H1 (cell line): Measurements from ENCODE around the gene TM4SF18. TPM values are rescaled to one million over a fixed set of nuclear protein-coding genes. Genes with fewer than 3 reads are reported as not detected.

Source experiments
- CTCF ChIA-PET: fragments of 300-600 bp; sonication (Branson Sonifier 250); formaldehyde crosslinking; loops from one replicate; lab custom pipeline; 2021; ENCODE audit not compliant: partially characterized antibody; lab: Charles Lee
- POLR2A ChIA-PET: fragments of 300-600 bp; sonication (Branson Sonifier 250); formaldehyde crosslinking; loops from one replicate; lab custom pipeline; 2021; ENCODE audit warnings: inconsistent platforms; ENCODE audit not compliant: partially characterized antibody; lab: Charles Lee
- DNase-seq, 2 experiments: peaks; one replicate each; pipeline versions ENCODE4 v3.0.0 to v3.0.0-alpha.2; 2010 to 2022; ENCODE audit warnings: low spot score in 2 of 2, low read depth in 1 of 2, mixed read lengths in 1 of 2
- FAIRE-seq: peaks from 2 replicates; lab custom pipeline; 2011; peaks lifted over from hg19 to GRCh38; lab: Jason Lieb, UNC
- H2AFZ ChIP-seq: 2 replicates; pipeline ENCODE4 v1.8.1; 2012; ENCODE audit warnings: low read length, inconsistent platforms
- H2AK5ac ChIP-seq: 2 replicates; pipeline ENCODE4 v1.6.1; 2013; ENCODE audit warnings: low read depth, low read length
- H2BK120ac ChIP-seq: replicated peaks from 2 replicates; pipeline ENCODE3; 2013; ENCODE audit warnings: low read depth, low read length, inconsistent platforms
- H2BK12ac ChIP-seq: 2 replicates; pipeline ENCODE4 v1.6.1; 2013; ENCODE audit warnings: low read depth, low read length
- H2BK15ac ChIP-seq: 2 replicates; pipeline ENCODE4 v1.6.1; 2013; ENCODE audit warnings: low read length
- H2BK20ac ChIP-seq: 2 replicates; pipeline ENCODE4 v1.6.1; 2013; ENCODE audit warnings: low read length
- H2BK5ac ChIP-seq: 2 replicates; pipeline ENCODE4 v1.6.1; 2013; ENCODE audit warnings: low read depth, low read length
- H3K14ac ChIP-seq: 2 replicates; pipeline ENCODE4 v1.6.1; 2013; ENCODE audit warnings: inconsistent platforms; ENCODE audit not compliant: insufficient read length
- H3K18ac ChIP-seq: 2 replicates; pipeline ENCODE4 v1.6.1; 2013; ENCODE audit warnings: low read length; ENCODE audit errors: extremely low read depth
- H3K23ac ChIP-seq: 2 replicates; pipeline ENCODE4 v1.6.1; 2013; ENCODE audit warnings: inconsistent platforms; ENCODE audit not compliant: insufficient read length
- H3K23me2 ChIP-seq: 2 replicates; pipeline ENCODE4 v1.6.1; 2013; ENCODE audit warnings: low read depth, low read length
- H3K27ac ChIP-seq: 2 replicates; pipeline ENCODE4 v1.6.1; 2011; ENCODE audit warnings: low read depth, low read length, inconsistent platforms
- H3K27me3 ChIP-seq, 4 experiments: replicated peaks in 1 of 4; 1 replicate in 1 of 4; 2 replicates in 3 of 4; pipeline versions ENCODE4 v1.6.1 to v1.8.1; 2011 to 2013; ENCODE audit warnings: low read length in 3 of 4, mild to moderate bottlenecking in 3 of 4, inconsistent platforms in 2 of 4, mixed read lengths in 2 of 4, moderate library complexity in 1 of 4; ENCODE audit not compliant: control insufficient read depth in 3 of 4, insufficient read depth in 3 of 4; ENCODE audit errors: extremely low read depth in 1 of 4
- H3K36me3 ChIP-seq, 4 experiments: 2 replicates each; pipeline versions ENCODE4 v1.6.1 to v1.8.1; 2011 to 2013; ENCODE audit warnings: mild to moderate bottlenecking in 4 of 4, low read length in 3 of 4, moderate library complexity in 2 of 4, control low read depth in 1 of 4, inconsistent platforms in 1 of 4; ENCODE audit not compliant: insufficient read depth in 4 of 4, control insufficient read depth in 2 of 4
- H3K4ac ChIP-seq: replicated peaks from 2 replicates; pipeline ENCODE3; 2013; ENCODE audit warnings: low read length, low read depth, mixed read lengths, inconsistent platforms; ENCODE audit not compliant: insufficient read length
- H3K4me1 ChIP-seq, 4 experiments: replicated peaks in 1 of 4; 1 replicate in 1 of 4; 2 replicates in 3 of 4; pipeline versions ENCODE4 v1.6.1 to v1.8.1; 2011 to 2013; ENCODE audit warnings: low read length in 3 of 4, inconsistent platforms in 2 of 4, mixed read lengths in 1 of 4; ENCODE audit not compliant: insufficient read depth in 4 of 4, control insufficient read depth in 3 of 4
- H3K4me2 ChIP-seq, 2 experiments: 2 replicates each; pipeline versions ENCODE4 v1.6.1 to v1.8.1; 2011 to 2013; ENCODE audit warnings: low read depth in 2 of 2, low read length in 2 of 2, control low read depth in 1 of 2, inconsistent platforms in 1 of 2, mild to moderate bottlenecking in 1 of 2; ENCODE audit not compliant: insufficient read depth in 1 of 2
- H3K4me3 ChIP-seq, 4 experiments: fragments of 200-600, 300-600 bp in 1 of 4; sonication (generic), shearing (Covaris generic), sonication (Bioruptor Twin) in 1 of 4; 2 replicates each; pipeline versions ENCODE4 v1.5.1 to v1.8.1; 2011 to 2016; ENCODE audit warnings: low read length in 4 of 4, low read depth in 3 of 4, control low read depth in 2 of 4, inconsistent platforms in 2 of 4, mild to moderate bottlenecking in 2 of 4, mixed read lengths in 1 of 4, moderate library complexity in 1 of 4; ENCODE audit not compliant: insufficient read depth in 2 of 4; ENCODE audit errors: extremely low read depth in 1 of 4
- H3K56ac ChIP-seq: replicated peaks from 2 replicates; pipeline ENCODE3; 2013; ENCODE audit warnings: low read depth, mild to moderate bottlenecking, mixed read lengths, low read length, inconsistent platforms; ENCODE audit not compliant: insufficient read length
- H3K79me1 ChIP-seq: 2 replicates; pipeline ENCODE4 v1.6.1; 2013; ENCODE audit warnings: low read depth, low read length, control low read depth
- H3K79me2 ChIP-seq, 2 experiments: 2 replicates each; pipeline versions ENCODE4 v1.6.1 to v1.8.1; 2012 to 2013; ENCODE audit warnings: low read length in 2 of 2, mild to moderate bottlenecking in 2 of 2, inconsistent platforms in 1 of 2; ENCODE audit not compliant: insufficient read depth in 2 of 2, control insufficient read depth in 1 of 2
- H3K9ac ChIP-seq, 4 experiments: replicated peaks in 1 of 4; 1 replicate in 1 of 4; 2 replicates in 3 of 4; pipeline versions ENCODE4 v1.6.1 to v1.8.1; 2011 to 2013; ENCODE audit warnings: low read depth in 3 of 4, low read length in 3 of 4, control low read depth in 2 of 4, mild to moderate bottlenecking in 2 of 4, moderate library complexity in 2 of 4, inconsistent platforms in 1 of 4; ENCODE audit errors: extremely low read depth in 1 of 4
- H3K9me3 ChIP-seq, 2 experiments: 2 replicates each; pipeline versions ENCODE4 v1.6.1 to v1.8.1; 2012 to 2013; ENCODE audit warnings: mild to moderate bottlenecking in 2 of 2, moderate library complexity in 2 of 2, control low read depth in 1 of 2, inconsistent platforms in 1 of 2, low read depth in 1 of 2, low read length in 1 of 2, mixed read lengths in 1 of 2; ENCODE audit not compliant: insufficient read depth in 2 of 2
- H4K20me1 ChIP-seq, 2 experiments: replicated peaks in 1 of 2; 2 replicates each; pipeline versions ENCODE3 to v1.8.1; 2011 to 2013; ENCODE audit warnings: inconsistent platforms in 2 of 2, low read length in 2 of 2, mild to moderate bottlenecking in 1 of 2; ENCODE audit not compliant: insufficient read depth in 2 of 2, control insufficient read depth in 1 of 2
- H4K5ac ChIP-seq: 2 replicates; pipeline ENCODE4 v1.6.1; 2013; ENCODE audit warnings: low read length, low read depth, mixed read lengths, inconsistent platforms; ENCODE audit not compliant: insufficient read length
- H4K8ac ChIP-seq: 2 replicates; pipeline ENCODE4 v1.8.0; 2013; ENCODE audit warnings: mild to moderate bottlenecking, moderate library complexity, low read length, inconsistent platforms; ENCODE audit not compliant: insufficient read depth; ENCODE audit errors: extremely low read depth
- H4K91ac ChIP-seq: replicated peaks from 2 replicates; pipeline ENCODE3; 2013; ENCODE audit warnings: low read length, mixed read lengths, inconsistent platforms; ENCODE audit not compliant: insufficient read length
- CTCF ChIP-seq, 3 experiments: IDR thresholded peaks; 1 replicate in 2 of 3; 2 replicates in 1 of 3; pipeline versions ENCODE4 v1.5.1 to v1.6.1; 2011; ENCODE audit warnings: low read length in 3 of 3, mild to moderate bottlenecking in 3 of 3, inconsistent platforms in 2 of 3, low read depth in 1 of 3, moderate library complexity in 1 of 3; ENCODE audit not compliant: insufficient read depth in 1 of 3; ENCODE audit errors: control extremely low read depth in 1 of 3
- RAD21 ChIP-seq, 2 experiments: IDR thresholded peaks in 1 of 2; conservative IDR thresholded peaks in 1 of 2; 2 replicates each; pipeline ENCODE4 v1.6.1; 2011; ENCODE audit warnings: low read depth in 2 of 2, low read length in 2 of 2, improper control_type of control experiment in 1 of 2, inconsistent platforms in 1 of 2, mild to moderate bottlenecking in 1 of 2, moderate library complexity in 1 of 2
- SIN3A ChIP-seq, 2 experiments: IDR thresholded peaks in 1 of 2; conservative IDR thresholded peaks in 1 of 2; 2 replicates each; pipeline ENCODE4 v1.6.1; 2011 to 2012; ENCODE audit warnings: low read length in 2 of 2, improper control_type of control experiment in 1 of 2, low read depth in 1 of 2, mild to moderate bottlenecking in 1 of 2
- WGBS, 2 experiments: shearing (Covaris generic) in 1 of 2; methylation state at CpG; one replicate each; pipeline versions ENCODE4 v1.1.6 to v1.1.7; 2013 to 2015; ENCODE audit warnings: low lambda C conversion rate in 2 of 2, mixed read lengths in 2 of 2, inconsistent platforms in 1 of 2, low coverage in 1 of 2, missing lambda C conversion rate in 1 of 2; ENCODE audit not compliant: insufficient replicate concordance in 2 of 2, insufficient coverage in 1 of 2, insufficient read length in 1 of 2; ENCODE audit errors: extremely low coverage in 1 of 2, missing lambda C conversion rate in 1 of 2; 5-methylcytosine and 5-hydroxymethylcytosine counted together
- polyA plus RNA-seq, 7 experiments: library from polyadenylated mRNA; depleted of rRNA in 3 of 7; stranded (reverse) in 5 of 7; unstranded in 2 of 7; fragments of >200 nt in 5 of 7; fragments of 200-250 nt in 2 of 7; gene quantifications; 1 replicate in 5 of 7; 2 replicates in 1 of 7; 4 replicates in 1 of 7; pipeline versions ENCODE4 v1.2.1 to v1.2.3, GENCODE V29; 2011 to 2013; ENCODE audit warnings: missing spikeins in 2 of 7, mixed read lengths in 2 of 7
- total RNA-seq: library from RNA; stranded (reverse); fragmentation: NEBNext Ultra II Directional; extraction: Animal tissue kit (Norgen Biotek cat#: 25700); gene quantifications from 2 replicates; pipeline ENCODE4 v1.2.1, GENCODE V29; 2021

The TM4SF18 gene
- total and polyA plus RNA-seq, 2 of the 8 experiments (the other 6 are each of a cell fraction or from before 2014, with no cell fraction given), result 2.9 to 13.6 TPM

GRCh38 chr3:149291178-149291577 is 42.3 kb downstream of the TM4SF18 start:
- WGBS, 2 experiments, result 64% methylated on average over 2 of the region's 2 CpGs; no CpG with 5 or more reads in 1 of the 2 experiments
- Histone ChIP-seq H4K91ac (no peak overlapping the region), H3K9ac (no peak overlapping the region), H2BK120ac (no peak overlapping the region), H3K27me3 (no peaks in the 10 kb centered on the region), H2BK5ac (no peak overlapping the region), H3K56ac (no peak overlapping the region), H3K79me1 (no peaks in the 10 kb centered on the region), H2AK5ac (no peak overlapping the region), H3K27ac (no peak overlapping the region), H3K18ac (no peak overlapping the region), H3K4me2 (no peak overlapping the region), H3K9me3 (no peaks in the 10 kb centered on the region), H3K14ac (no peak overlapping the region), H2BK12ac (no peak overlapping the region), H4K20me1 (no peaks in the 10 kb centered on the region), H4K8ac (no peak overlapping the region), H3K23me2 (no peaks in the 10 kb centered on the region), H3K79me2 (no peaks in the 10 kb centered on the region), H3K23ac (no peak overlapping the region), H3K4me3 (no peak overlapping the region), H2BK15ac (no peak overlapping the region), H3K36me3 (no peaks in the 10 kb centered on the region), H4K5ac (no peak overlapping the region), H2AFZ (no peak overlapping the region), H3K4ac (no peak overlapping the region), H3K4me1 (no peaks in the 10 kb centered on the region), H2BK20ac (no peak overlapping the region)
- CTCF ChIA-PET, result interaction anchor here (0.7 to 5.1 kb wide), 6 partner anchors 10 to 200 kb away, joined by 3 to 28 read pairs (median 3); no protein-coding TSS in a partner anchor
- peak; percentile 47 to 74 (median 57) for TF ChIP-seq CTCF (IDR thresholded peaks at IDR 0.05; ENCODE audit: control extremely low read depth in 1 of 3, insufficient read depth in 1 of 3, low read depth in 1 of 3, low read length in 3 of 3)
- peak; percentile 47 to 56 for TF ChIP-seq RAD21 (IDR thresholded peaks at IDR 0.05 in 1 of 2, conservative IDR thresholded peaks at IDR 0.05 in 1 of 2; ENCODE audit: low read depth in 2 of 2, low read length in 2 of 2)
- TF ChIP-seq SIN3A (conservative IDR thresholded peaks at IDR 0.05 in 1 of 2, IDR thresholded peaks at IDR 0.05 in 1 of 2; ENCODE audit: low read depth in 1 of 2, low read length in 2 of 2), result no peak
- DNase-seq, result no peak
- FAIRE-seq, result no peak
- POLR2A ChIA-PET, result no interaction called here
